Muscle of back (tissue), 13 donors: ENCODE measurements around the gene ZNF117. TPM values are rescaled to one million over a fixed set of nuclear protein-coding genes. Genes with fewer than 3 reads are reported as not detected.
A peak's percentile ranks its signal among the peaks of the same experiment; 100 is the strongest.
"Not testable (repeated sequence)": the region's sequence is repeated elsewhere in the genome, so short reads cannot be mapped to it uniquely, and the experiment has no call there.

Source experiments
- DNase-seq, 3 donors: peaks; one replicate each; pipeline versions ENCODE4 v3.0.0 to v3.0.0-alpha.2; 2013
- long read RNA-seq, 9 donors: transcript quantifications; one replicate each; lab custom pipeline, GENCODE V29; 2026
- polyA plus RNA-seq, 10 donors: library from polyadenylated mRNA; unstranded; fragments of 120-200 nt; gene quantifications; one replicate each; pipeline ENCODE4 v1.2.1, GENCODE V29; 2013; ENCODE audit not compliant: insufficient read length in 10 of 10

Gene ZNF117
- 10 to 100 TPM in 7 of 10 donors, 1 to 10 TPM in 3; 7.6 to 27.5 (median 13.3) TPM for polyA plus RNA-seq
- long read RNA-seq, donor 1, full-length matches to known transcripts = 1 of 1 reads
- long read RNA-seq, donor 1, partial matches to known transcripts = 0 of 1 reads
- long read RNA-seq, donor 1, other reads (novel, unspliced or antisense) = 0 of 1 reads
- long read RNA-seq, donor 2, full-length matches to known transcripts = 3 of 3 reads
- long read RNA-seq, donor 2, partial matches to known transcripts = 0 of 3 reads
- long read RNA-seq, donor 2, other reads (novel, unspliced or antisense) = 0 of 3 reads
- long read RNA-seq, donor 3 = 0 reads
- long read RNA-seq, donor 4 = 0 reads
- long read RNA-seq, donor 5, full-length matches to known transcripts = 3 of 3 reads
- long read RNA-seq, donor 5, partial matches to known transcripts = 0 of 3 reads
- long read RNA-seq, donor 5, other reads (novel, unspliced or antisense) = 0 of 3 reads
- long read RNA-seq, donor 6 = 0 reads
- long read RNA-seq, donor 7, full-length matches to known transcripts = 6 of 6 reads
- long read RNA-seq, donor 7, partial matches to known transcripts = 0 of 6 reads
- long read RNA-seq, donor 7, other reads (novel, unspliced or antisense) = 0 of 6 reads
- long read RNA-seq, donor 8 = 0 reads
- long read RNA-seq, donor 9 = 0 reads

- DNase-seq = no peak
Observed at GRCh38 chr7:64990936-64991335, at the start of gene ZNF117. TSS of gene ZNF117 (minus strand) at chr7:64991036.

- DNase-seq = peak; percentile 11 to 65 (median 26)
Observed at GRCh38 chr7:65038767-65039166, 47.9 kb upstream of the ZNF117 start.

- peak; percentile 93 to 96 (median 94) for DNase-seq
Observed at GRCh38 chr7:65037740-65038688, 47.2 kb upstream of the ZNF117 start.

DNA sequence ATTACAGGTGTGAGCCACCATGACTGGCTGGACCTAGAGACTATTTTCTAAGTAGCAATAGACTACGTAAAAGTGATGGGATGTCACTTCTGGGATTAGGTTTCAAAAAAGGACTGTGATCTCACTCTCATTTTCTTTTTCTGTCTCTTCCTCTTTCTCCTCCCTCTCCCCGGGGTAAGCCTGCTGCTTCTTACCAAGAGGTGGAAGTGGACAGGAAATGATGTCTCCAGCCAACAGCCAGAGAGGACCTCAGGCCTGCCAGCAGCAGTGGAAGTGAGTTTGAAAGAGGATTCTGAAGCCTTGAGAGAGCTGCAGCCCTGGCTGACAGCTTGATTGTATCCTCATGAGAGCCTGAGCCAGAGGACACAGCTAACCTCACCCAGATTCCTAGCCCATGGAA, 45.7 kb upstream of the ZNF117 start:
- peak in 2 of 3 donors; percentile 46 to 58 for DNase-seq

DNA sequence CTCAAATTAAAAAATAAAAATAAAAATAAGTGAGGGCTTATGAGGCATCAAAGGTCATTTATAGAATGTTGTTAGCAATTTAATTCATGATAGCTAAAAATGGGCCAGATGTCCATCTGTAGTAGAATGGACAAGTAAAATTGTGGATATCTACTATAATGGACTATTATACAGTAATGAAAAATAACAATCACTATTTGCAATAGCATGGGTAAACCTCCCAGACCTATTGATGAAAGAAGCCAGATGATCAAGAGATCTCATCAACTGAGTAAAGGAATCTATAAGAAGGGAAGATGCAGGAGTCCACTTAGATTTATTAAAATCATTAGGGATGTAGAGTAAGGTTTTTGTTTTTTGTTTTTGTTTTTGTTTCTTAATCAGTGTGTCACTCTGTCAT, 44.6 kb upstream of the ZNF117 start:
- DNase-seq = not testable (repeated sequence)

DNA sequence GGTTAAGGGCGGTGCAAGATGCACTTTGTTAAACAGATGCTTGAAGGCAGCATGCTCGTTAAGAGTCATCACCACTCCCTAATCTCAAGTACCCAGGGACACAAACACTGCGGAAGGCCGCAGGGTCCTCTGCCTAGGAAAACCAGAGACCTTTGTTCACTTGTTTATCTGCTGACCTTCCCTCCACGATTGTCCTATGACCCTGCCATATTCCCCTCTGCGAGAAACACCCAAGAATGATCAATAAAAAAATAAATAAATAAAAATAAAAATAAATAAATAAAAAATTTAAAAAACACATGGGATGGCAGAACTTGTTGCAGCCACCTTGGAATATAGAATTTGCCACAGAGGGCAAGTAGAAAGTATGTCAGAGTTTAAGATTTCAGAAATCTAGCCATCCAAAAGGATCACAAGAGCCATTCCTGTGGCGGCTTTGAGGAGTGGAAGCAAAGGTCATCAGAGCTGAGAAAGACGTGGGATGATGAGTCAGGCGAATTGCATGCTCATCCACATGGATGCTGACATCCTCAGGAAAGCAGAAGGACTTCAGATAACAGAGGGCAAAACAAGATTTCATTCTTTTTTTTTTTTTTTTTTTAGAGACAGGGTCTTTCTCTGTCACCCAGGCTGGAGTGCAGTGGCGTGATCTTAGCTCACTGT, 43.4 kb upstream of the ZNF117 start:
- DNase-seq = not testable (repeated sequence)

DNA sequence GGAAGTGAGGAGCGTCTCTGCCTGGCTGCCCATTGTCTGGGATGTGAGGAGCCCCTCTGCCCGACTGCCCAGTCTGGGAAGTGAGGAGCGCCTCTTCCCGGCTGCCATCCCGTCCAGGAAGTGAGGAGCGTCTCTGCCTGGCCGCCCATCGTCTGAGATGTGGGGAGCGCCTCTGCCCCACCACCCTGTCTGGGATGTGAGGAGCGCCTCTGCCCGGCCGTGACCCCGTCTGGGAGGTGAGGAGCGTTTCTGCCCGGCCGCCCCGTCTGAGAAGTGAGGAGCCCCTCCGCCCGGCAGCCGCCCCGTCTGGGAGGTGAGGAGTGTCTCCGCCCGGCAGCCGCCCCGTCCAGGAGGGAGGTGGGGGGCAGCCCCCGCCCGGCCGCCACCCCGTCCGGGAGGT, 42.6 kb upstream of the ZNF117 start:
- DNase-seq = not testable (repeated sequence)

- not testable (repeated sequence) for DNase-seq
Observed at GRCh38 chr7:65025023-65025422, 34.2 kb upstream of the ZNF117 start.

GRCh38 chr7:65020978-65021377, 30.1 kb upstream of the ZNF117 start:
- DNase-seq = not testable (repeated sequence)

DNA sequence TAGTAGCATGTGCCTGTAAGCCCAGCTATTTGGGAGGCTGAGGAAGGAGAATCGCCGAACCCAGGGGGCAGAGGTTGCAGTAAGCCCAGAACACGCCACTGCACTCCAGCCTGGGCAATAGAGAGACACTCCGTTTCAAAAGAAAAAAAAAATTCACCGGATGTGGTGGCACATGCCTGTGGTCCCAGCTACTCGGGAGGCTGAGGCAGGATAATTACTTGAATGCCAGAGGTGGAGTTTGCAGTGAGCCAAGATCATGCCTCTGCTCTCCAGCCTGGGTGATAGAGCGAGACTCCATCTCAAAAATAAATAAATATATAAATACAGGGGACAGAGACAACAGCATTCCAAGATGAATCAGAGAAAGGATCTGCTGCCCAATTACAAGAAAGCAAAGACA, 19.0 kb upstream of the ZNF117 start:
- DNase-seq = not testable (repeated sequence)

- not testable (repeated sequence) for DNase-seq
Observed at GRCh38 chr7:65009394-65009793, 18.6 kb upstream of the ZNF117 start.

GRCh38 chr7:65007036-65007435, 16.2 kb upstream of the ZNF117 start:
- DNase-seq = not testable (repeated sequence)

DNA sequence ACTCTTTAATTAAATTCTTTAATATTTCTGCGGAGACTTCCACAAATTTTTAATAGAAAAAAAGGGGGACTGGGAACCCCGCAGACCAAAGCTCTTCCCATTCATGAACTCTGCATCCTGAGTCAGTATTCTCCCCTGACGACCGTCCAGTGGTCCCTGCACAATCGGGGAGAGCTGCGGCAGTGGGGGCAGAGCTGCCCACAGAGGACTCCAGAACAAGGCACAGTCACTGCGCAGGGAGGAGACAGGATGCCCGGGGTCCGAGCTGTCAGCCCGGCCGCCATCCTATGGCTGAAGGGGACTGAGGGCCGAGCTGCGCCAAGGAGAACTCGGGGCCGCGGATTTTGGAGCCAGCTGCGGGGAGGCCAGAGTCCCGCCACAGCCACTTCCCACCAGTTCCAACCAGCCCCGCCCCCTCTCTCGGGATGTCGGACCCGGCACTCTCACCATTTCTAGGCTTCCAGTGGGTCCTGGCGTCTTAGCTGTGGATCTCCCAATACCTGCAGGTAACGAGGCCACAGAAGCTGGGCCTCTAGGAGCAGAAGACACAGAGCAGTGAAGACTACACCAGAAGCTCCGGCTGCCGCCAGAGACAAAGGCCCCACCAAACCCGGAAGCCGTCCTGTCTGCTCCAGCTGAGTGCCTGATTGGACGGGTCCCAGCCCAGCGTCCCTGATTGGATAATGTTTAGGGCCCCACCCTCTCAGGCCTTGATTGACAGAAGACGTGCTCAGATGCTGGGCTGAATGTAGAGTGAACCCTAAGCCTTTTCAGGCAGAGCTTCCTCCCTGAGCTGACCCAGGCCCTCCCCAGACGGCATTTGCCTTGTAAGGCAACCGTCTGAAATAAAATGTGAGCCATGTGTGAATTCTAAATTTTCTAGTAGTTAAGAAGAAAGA, 15.5 kb upstream of the ZNF117 start, which contains the start of gene ERV3-1:
TSS of gene ERV3-1 (minus strand) at position 594 of the 899 bp plus-strand sequence. CDS start 13,661 bp downstream, outside the sequence.
- peak; percentile 95 to 98 (median 96) for DNase-seq

GRCh38 chr7:65004575-65004974, 13.7 kb upstream of the ZNF117 start:
- DNase-seq = no peak

- no peak for DNase-seq
Observed at GRCh38 chr7:65002972-65003585, 12.2 kb upstream of the ZNF117 start.

DNA sequence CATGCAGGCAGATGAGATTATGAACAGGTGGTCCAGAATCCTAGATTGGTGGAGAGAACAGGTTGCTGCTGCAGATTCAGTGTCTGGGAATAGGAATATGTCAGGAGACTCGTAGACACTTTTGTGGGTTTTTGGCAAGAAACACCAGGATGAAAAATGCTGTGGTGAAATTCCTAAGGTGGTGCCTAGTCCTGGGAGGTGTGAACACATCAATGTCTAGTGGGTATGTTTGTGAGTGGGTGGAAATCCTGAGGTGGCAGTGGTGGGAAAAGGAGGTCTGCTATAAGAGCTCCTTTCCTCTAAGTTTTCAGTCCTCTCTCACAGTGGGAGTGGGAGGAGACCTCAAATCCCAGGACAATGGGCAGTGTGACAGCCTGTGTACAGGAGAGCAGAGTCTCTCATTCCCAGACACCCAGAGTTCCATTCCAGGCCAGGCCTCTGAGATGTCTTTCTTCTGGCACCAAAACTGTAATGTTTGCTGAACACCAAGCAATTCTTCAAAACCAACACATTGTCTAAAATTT, 10.5 kb upstream of the ZNF117 start:
- no peak for DNase-seq

GRCh38 chr7:64999165-65000004, 8.5 kb upstream of the ZNF117 start:
- DNase-seq = no peak

- no peak for DNase-seq
Observed at GRCh38 chr7:64998865-64999164, 8.0 kb upstream of the ZNF117 start.
